Measurements from ENCODE around the gene CMSS1.

CMSS1 gene

GRCh38 chr3:99789011-99789721 lies 28.5 kb upstream of the CMSS1 start:
- peak; percentile 78 for DNase-seq (ENCODE audit: low read depth)
- H3K4me3 ChIP-seq (ENCODE audit: control insufficient read depth, low read depth, low read length), result no peak overlapping the region
- TF ChIP-seq CTCF (conservative IDR thresholded peaks at IDR 0.05; ENCODE audit: control insufficient read depth, insufficient read depth, low read depth, low read length), result peak; percentile 94

- DNase-seq (ENCODE audit: low read depth), result no peak
- no peak for TF ChIP-seq CTCF (conservative IDR thresholded peaks at IDR 0.05; ENCODE audit: control insufficient read depth, insufficient read depth, low read depth, low read length)
- no peak overlapping the region for H3K4me3 ChIP-seq (ENCODE audit: control insufficient read depth, low read depth, low read length)
Measured at GRCh38 chr3:99794485-99794884, 23.2 kb upstream of the CMSS1 start.

- DNase-seq (ENCODE audit: low read depth), result no peak
- no peak for TF ChIP-seq CTCF (conservative IDR thresholded peaks at IDR 0.05; ENCODE audit: control insufficient read depth, insufficient read depth, low read depth, low read length)
- no peak overlapping the region for H3K4me3 ChIP-seq (ENCODE audit: control insufficient read depth, low read depth, low read length)
Measured at GRCh38 chr3:99795573-99795972, 22.1 kb upstream of the CMSS1 start.

GRCh38 chr3:99799422-99799821 lies 18.2 kb upstream of the CMSS1 start:
- no peak for TF ChIP-seq CTCF (conservative IDR thresholded peaks at IDR 0.05; ENCODE audit: control insufficient read depth, insufficient read depth, low read depth, low read length)
- DNase-seq (ENCODE audit: low read depth), result no peak
- no peak overlapping the region for H3K4me3 ChIP-seq (ENCODE audit: control insufficient read depth, low read depth, low read length)

GRCh38 chr3:99803297-99803696 lies 14.4 kb upstream of the CMSS1 start:
- DNase-seq (ENCODE audit: low read depth), result no peak
- TF ChIP-seq CTCF (conservative IDR thresholded peaks at IDR 0.05; ENCODE audit: control insufficient read depth, insufficient read depth, low read depth, low read length), result no peak
- H3K4me3 ChIP-seq (ENCODE audit: control insufficient read depth, low read depth, low read length), result no peak overlapping the region

- H3K4me3 ChIP-seq (ENCODE audit: control insufficient read depth, low read depth, low read length), result no peak overlapping the region
- no peak for DNase-seq (ENCODE audit: low read depth)
- no peak for TF ChIP-seq CTCF (conservative IDR thresholded peaks at IDR 0.05; ENCODE audit: control insufficient read depth, insufficient read depth, low read depth, low read length)
Measured at GRCh38 chr3:99805160-99805559, 12.5 kb upstream of the CMSS1 start.
